ENCODE measurements around the gene ELMO2.

ELMO2 gene

DNA sequence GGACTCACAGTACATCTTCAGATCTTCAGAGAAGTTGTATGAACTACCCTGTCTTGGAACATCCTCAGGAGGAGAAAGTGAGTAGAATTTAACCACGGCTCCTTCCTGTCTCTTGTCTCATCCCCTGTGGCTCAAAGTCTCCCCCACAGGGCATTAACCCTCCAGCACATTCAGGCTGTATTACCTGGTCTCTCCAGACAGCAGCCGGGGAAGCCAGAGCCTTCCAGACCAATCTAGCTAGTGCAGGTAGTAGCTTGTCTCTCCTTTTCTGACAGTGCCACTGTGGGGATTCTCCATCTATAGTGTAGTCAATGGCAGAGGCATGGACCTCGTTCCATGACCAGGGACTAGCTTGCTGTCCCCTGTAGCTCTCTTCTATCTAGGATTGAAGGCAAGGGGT is 16.9 kb upstream of the ELMO2 start:
- Mint-ChIP-seq H3K36me3 (ENCODE audit: insufficient read depth) (no peaks in the 10 kb centered on the region), H3K27me3 (peaks cover 52% of the 10 kb centered on the region), H3K4me1 (no peaks in the 10 kb centered on the region), H3K9me3 (no peaks in the 10 kb centered on the region), H3K4me3 (no peak overlapping the region), H3K27ac (ENCODE audit: low read depth) (no peak overlapping the region)
- ATAC-seq (replicated peaks; ENCODE audit: extremely low read depth, poor library complexity, severe bottlenecking) (no peak), DNase-seq (ENCODE audit: low spot score in 2 of 2) (no peak)

DNA sequence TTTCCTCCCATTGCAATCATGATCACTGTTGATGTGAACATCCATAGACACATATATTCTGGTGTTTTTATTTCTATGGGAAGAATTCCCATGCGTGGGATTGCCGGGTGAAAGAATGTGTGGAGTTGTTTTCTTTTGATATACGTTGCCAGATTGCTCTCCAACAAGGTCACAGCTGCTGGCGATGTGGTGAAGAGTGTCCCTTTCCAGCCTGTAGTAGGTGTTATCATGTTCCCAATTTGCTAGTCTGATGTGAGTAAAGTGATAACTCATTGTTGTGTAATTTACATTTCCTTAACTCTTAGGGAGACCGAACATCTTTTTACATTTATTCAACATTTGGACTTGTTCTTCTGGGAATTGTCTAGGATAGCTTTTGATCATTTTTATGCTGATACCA is 14.5 kb upstream of the ELMO2 start:
- Mint-ChIP-seq H3K27me3 (peaks cover 41% of the 10 kb centered on the region), H3K9me3 (no peaks in the 10 kb centered on the region), H3K27ac (ENCODE audit: low read depth) (no peak overlapping the region), H3K4me1 (no peaks in the 10 kb centered on the region), H3K36me3 (ENCODE audit: insufficient read depth) (no peaks in the 10 kb centered on the region), H3K4me3 (no peak overlapping the region)
- no peak for ATAC-seq (replicated peaks; ENCODE audit: extremely low read depth, poor library complexity, severe bottlenecking)
- DNase-seq (ENCODE audit: low spot score in 2 of 2): no peak

- Mint-ChIP-seq H3K27me3 (peaks cover 43% of the 10 kb centered on the region), H3K4me1 (no peaks in the 10 kb centered on the region), H3K4me3 (no peak overlapping the region), H3K27ac (ENCODE audit: low read depth) (no peak overlapping the region), H3K36me3 (ENCODE audit: insufficient read depth) (no peaks in the 10 kb centered on the region), H3K9me3 (no peaks in the 10 kb centered on the region)
- no peak for ATAC-seq (replicated peaks; ENCODE audit: extremely low read depth, poor library complexity, severe bottlenecking)
- DNase-seq (ENCODE audit: low spot score in 2 of 2): no peak
These were observed 13.5 kb upstream of the ELMO2 start for GRCh38 chr20:46419882-46420281.

DNA sequence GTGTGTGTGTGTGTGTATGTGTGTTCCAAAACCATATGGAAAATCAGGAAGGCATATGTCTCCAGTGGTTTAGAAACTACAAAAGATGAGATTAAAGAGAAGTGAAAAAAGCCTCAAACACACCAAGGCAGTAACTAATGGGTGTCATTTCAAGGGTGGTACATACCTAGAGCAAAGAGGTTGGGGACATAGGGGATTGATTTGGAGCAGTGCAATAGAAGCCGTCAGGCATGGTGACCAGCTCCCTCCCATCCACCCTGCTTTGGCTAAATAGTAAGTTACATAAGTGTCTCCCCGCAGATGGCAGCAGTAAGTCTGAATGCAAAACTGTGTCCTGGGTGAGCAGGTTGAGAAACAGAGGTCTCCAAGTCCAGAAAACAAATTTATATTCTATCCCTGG is 10.4 kb upstream of the ELMO2 start:
- no peak for DNase-seq (ENCODE audit: low spot score in 2 of 2)
- Mint-ChIP-seq H3K27me3 (peaks cover 49% of the 10 kb centered on the region), H3K4me1 (no peaks in the 10 kb centered on the region), H3K36me3 (ENCODE audit: insufficient read depth) (peaks cover 3% of the 10 kb centered on the region), H3K27ac (ENCODE audit: low read depth) (no peak overlapping the region), H3K4me3 (no peak overlapping the region), H3K9me3 (no peaks in the 10 kb centered on the region)
- no peak for ATAC-seq (replicated peaks; ENCODE audit: extremely low read depth, poor library complexity, severe bottlenecking)

- H3K4me1 Mint-ChIP-seq: no peaks in the 10 kb centered on the region
- no peak overlapping the region for H3K4me3 Mint-ChIP-seq
- H3K9me3 Mint-ChIP-seq: no peaks in the 10 kb centered on the region
- DNase-seq (ENCODE audit: low spot score in 2 of 2): no peak
- no peak overlapping the region for H3K27ac Mint-ChIP-seq (ENCODE audit: low read depth)
- no peak for ATAC-seq (replicated peaks; ENCODE audit: extremely low read depth, poor library complexity, severe bottlenecking)
- peaks cover 49% of the 10 kb centered on the region for H3K27me3 Mint-ChIP-seq
- peaks cover 3% of the 10 kb centered on the region for H3K36me3 Mint-ChIP-seq (ENCODE audit: insufficient read depth)
These were observed 10.0 kb upstream of the ELMO2 start for GRCh38 chr20:46416421-46416820.

DNA sequence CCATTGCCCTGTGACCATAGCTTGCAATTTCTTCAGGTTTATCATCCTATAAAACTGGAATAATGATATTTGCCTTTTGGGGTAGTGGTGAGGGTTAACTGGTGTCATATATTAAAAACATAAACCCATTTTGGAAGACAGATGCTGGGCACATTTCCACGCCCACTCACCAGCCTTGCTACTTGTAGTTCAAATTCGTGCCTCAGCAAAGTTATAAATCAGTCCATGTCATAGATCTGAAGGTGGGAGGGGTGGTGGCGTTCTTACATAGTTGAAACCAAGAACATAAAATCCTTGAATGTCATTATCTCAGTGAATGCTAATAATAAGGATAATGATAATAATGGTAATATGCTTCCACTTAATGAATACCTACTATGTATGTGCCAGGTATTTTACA is 9.4 kb upstream of the ELMO2 start:
- DNase-seq (ENCODE audit: low spot score in 2 of 2) (no peak), ATAC-seq (replicated peaks; ENCODE audit: extremely low read depth, poor library complexity, severe bottlenecking) (no peak)
- peaks cover 6% of the 10 kb centered on the region for H3K36me3 Mint-ChIP-seq (ENCODE audit: insufficient read depth)
- H3K27ac Mint-ChIP-seq (ENCODE audit: low read depth): no peak overlapping the region
- peaks cover 49% of the 10 kb centered on the region for H3K27me3 Mint-ChIP-seq
- no peaks in the 10 kb centered on the region for H3K9me3 Mint-ChIP-seq
- H3K4me3 Mint-ChIP-seq: no peak overlapping the region
- peaks cover 4% of the 10 kb centered on the region for H3K4me1 Mint-ChIP-seq

- no peak for DNase-seq (ENCODE audit: low spot score in 2 of 2)
- Mint-ChIP-seq H3K27me3 (peaks cover 49% of the 10 kb centered on the region), H3K4me3 (no peak overlapping the region), H3K27ac (ENCODE audit: low read depth) (no peak overlapping the region), H3K4me1 (peaks cover 7% of the 10 kb centered on the region), H3K9me3 (no peaks in the 10 kb centered on the region), H3K36me3 (ENCODE audit: insufficient read depth) (peaks cover 7% of the 10 kb centered on the region)
- no peak for ATAC-seq (replicated peaks; ENCODE audit: extremely low read depth, poor library complexity, severe bottlenecking)
These were observed 8.2 kb upstream of the ELMO2 start for GRCh38 chr20:46414608-46415007.

GRCh38 chr20:46411637-46412036 is 5.2 kb upstream of the ELMO2 start:
- Mint-ChIP-seq H3K36me3 (ENCODE audit: insufficient read depth) (peaks cover 13% of the 10 kb centered on the region), H3K27me3 (peaks cover 34% of the 10 kb centered on the region), H3K4me1 (peaks cover 19% of the 10 kb centered on the region), H3K9me3 (no peaks in the 10 kb centered on the region), H3K4me3 (no peak overlapping the region), H3K27ac (ENCODE audit: low read depth) (no peak overlapping the region)
- DNase-seq (ENCODE audit: low spot score in 2 of 2): no peak
- ATAC-seq (replicated peaks; ENCODE audit: extremely low read depth, poor library complexity, severe bottlenecking): no peak

DNA sequence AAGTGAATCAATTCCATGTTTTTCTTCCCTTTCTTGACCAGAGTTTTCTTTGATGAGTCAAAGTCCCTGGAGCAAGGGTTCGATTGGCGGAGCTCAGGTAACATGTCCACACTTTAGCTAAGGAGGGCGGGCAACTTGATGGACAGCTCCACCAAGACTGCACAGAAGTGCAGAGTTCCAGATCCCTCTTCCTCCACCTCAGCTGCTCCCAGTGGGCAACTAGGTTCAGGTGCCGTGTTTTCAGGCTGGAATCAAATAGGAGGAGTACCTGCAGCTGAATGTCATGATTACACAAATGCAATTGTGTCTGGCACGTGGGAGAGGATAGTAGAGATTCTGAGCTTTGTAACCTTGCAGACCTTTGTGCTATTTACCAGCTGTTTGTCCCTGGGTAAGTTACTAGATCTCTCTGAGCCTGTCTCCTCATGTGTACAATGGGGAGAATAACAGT is 1.9 kb upstream of the ELMO2 start:
- Mint-ChIP-seq H3K27ac (ENCODE audit: low read depth) (peak overlapping the region; percentile 38), H3K36me3 (ENCODE audit: insufficient read depth) (peaks cover 21% of the 10 kb centered on the region), H3K4me3 (no peak overlapping the region)

GRCh38 chr20:46407671-46407996 is 1.2 kb upstream of the ELMO2 start:
- peaks cover 21% of the 10 kb centered on the region for H3K36me3 Mint-ChIP-seq (ENCODE audit: insufficient read depth)
- peaks cover 50% of the 10 kb centered on the region for H3K4me1 Mint-ChIP-seq
- DNase-seq (ENCODE audit: low spot score in 2 of 2) (no peak), ATAC-seq (replicated peaks; ENCODE audit: extremely low read depth, poor library complexity, severe bottlenecking) (no peak)
- peak overlapping the region; percentile 38 for H3K27ac Mint-ChIP-seq (ENCODE audit: low read depth)
- peak overlapping the region; percentile 92 for H3K4me3 Mint-ChIP-seq
- H3K9me3 Mint-ChIP-seq: no peaks in the 10 kb centered on the region
- no peaks in the 10 kb centered on the region for H3K27me3 Mint-ChIP-seq

More for the DNA sequence above, 1.9 kb upstream of the ELMO2 start:
- ATAC-seq (replicated peaks; ENCODE audit: extremely low read depth, poor library complexity, severe bottlenecking) (no peak), DNase-seq (ENCODE audit: low spot score in 2 of 2) (no peak)
- peaks cover 43% of the 10 kb centered on the region for H3K4me1 Mint-ChIP-seq
- peaks cover 6% of the 10 kb centered on the region for H3K27me3 Mint-ChIP-seq
- no peaks in the 10 kb centered on the region for H3K9me3 Mint-ChIP-seq

DNA sequence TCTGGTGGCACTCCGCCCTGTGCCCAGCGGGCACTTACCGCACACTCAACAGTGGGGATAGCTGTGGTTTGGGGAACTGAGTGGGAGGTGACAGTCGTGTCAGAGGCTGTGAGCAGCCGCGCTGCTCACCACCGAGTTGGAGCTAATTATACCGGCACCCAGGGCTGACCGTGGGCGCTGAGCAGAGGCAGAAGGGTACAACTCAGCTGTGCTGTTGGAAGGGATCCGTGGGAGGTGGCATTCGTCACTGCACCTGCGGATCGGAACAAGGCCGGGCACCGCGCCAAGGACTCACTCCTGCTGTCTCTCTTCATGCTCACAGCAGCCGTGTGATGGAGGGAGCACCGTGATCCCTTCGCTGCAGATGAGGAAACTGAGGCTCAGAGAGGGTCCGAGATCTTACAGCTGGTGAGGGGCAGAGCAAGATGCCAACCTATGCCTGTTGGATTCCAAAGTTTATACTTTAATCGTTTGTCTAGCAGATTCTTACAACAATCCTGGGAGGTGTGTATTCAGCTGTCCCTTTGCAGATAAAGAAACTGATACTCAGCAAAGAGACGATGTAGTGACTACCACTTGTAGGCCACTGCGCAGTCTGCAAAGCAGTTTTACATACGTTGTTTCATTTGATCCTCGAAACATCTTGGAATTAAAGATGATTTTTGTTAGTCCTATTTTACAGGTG is 713 bp upstream of the ELMO2 start:
- Mint-ChIP-seq H3K27me3 (no peaks in the 10 kb centered on the region), H3K27ac (ENCODE audit: low read depth) (peak overlapping the region; percentile 97), H3K4me3 (peak overlapping the region; percentile 92), H3K9me3 (no peaks in the 10 kb centered on the region), H3K36me3 (ENCODE audit: insufficient read depth) (peaks cover 20% of the 10 kb centered on the region), H3K4me1 (peaks cover 55% of the 10 kb centered on the region)
- peak; percentile 37 for ATAC-seq (replicated peaks; ENCODE audit: extremely low read depth, poor library complexity, severe bottlenecking)
- peak; percentile 44 to 55 for DNase-seq (ENCODE audit: low spot score in 2 of 2)

- no peak for ATAC-seq (replicated peaks; ENCODE audit: extremely low read depth, poor library complexity, severe bottlenecking)
- Mint-ChIP-seq H3K4me3 (peak overlapping the region; percentile 67), H3K27me3 (no peaks in the 10 kb centered on the region), H3K27ac (ENCODE audit: low read depth) (peak overlapping the region; percentile 80), H3K36me3 (ENCODE audit: insufficient read depth) (peaks cover 28% of the 10 kb centered on the region), H3K4me1 (peaks cover 84% of the 10 kb centered on the region), H3K9me3 (no peaks in the 10 kb centered on the region)
- DNase-seq (ENCODE audit: low spot score in 2 of 2): no peak
These were observed 4.0 kb downstream of the ELMO2 start for GRCh38 chr20:46402331-46402811.

- no peaks in the 10 kb centered on the region for H3K27me3 Mint-ChIP-seq
- no peaks in the 10 kb centered on the region for H3K9me3 Mint-ChIP-seq
- H3K27ac Mint-ChIP-seq (ENCODE audit: low read depth): peak overlapping the region; percentile 80
- DNase-seq (ENCODE audit: low spot score in 2 of 2): no peak
- peaks cover 80% of the 10 kb centered on the region for H3K4me1 Mint-ChIP-seq
- peak; percentile 16 for ATAC-seq (replicated peaks; ENCODE audit: extremely low read depth, poor library complexity, severe bottlenecking)
- H3K36me3 Mint-ChIP-seq (ENCODE audit: insufficient read depth): peaks cover 27% of the 10 kb centered on the region
- peak overlapping the region; percentile 67 for H3K4me3 Mint-ChIP-seq
These were observed 4.9 kb downstream of the ELMO2 start for GRCh38 chr20:46401478-46401860.

Measured in central memory CD8-positive, alpha-beta T cell (primary cell).